HFFc6 (cell line): ENCODE results near the gene IL1RAPL2. TPM values are rescaled to one million over a fixed set of nuclear protein-coding genes. Genes with fewer than 3 reads are reported as not detected.
"Not testable (repeated sequence)": the region's sequence is repeated elsewhere in the genome, so short reads cannot be mapped to it uniquely, and the experiment has no call there.

Source experiments
- DNase-seq: peaks from one replicate; pipeline ENCODE4 v3.0.0-alpha.2; 2018
- H3K27ac Mint-ChIP-seq: 2 replicates; pipeline ENCODE4 v1.8.0; 2020; ENCODE audit warnings: mild to moderate bottlenecking, mixed read lengths
- H3K27me3 Mint-ChIP-seq: 2 replicates; pipeline ENCODE4 v1.8.0; 2021; ENCODE audit warnings: mild to moderate bottlenecking, moderate library complexity, mixed read lengths; ENCODE audit not compliant: insufficient read depth
- H3K36me3 Mint-ChIP-seq: 2 replicates; pipeline ENCODE4 v1.8.0; 2021; ENCODE audit warnings: low read depth, mixed read lengths
- H3K4me1 Mint-ChIP-seq: 2 replicates; pipeline ENCODE4 v1.8.0; 2020; ENCODE audit warnings: low read depth, mixed read lengths
- H3K4me3 Mint-ChIP-seq: 2 replicates; pipeline ENCODE4 v1.8.0; 2020; ENCODE audit warnings: mild to moderate bottlenecking, moderate library complexity, mixed read lengths
- H3K9me3 Mint-ChIP-seq: 2 replicates; pipeline ENCODE4 v1.8.0; 2020; ENCODE audit warnings: mild to moderate bottlenecking, mixed read lengths
- CTCF ChIP-seq: fragments of 200-600 bp; sonication (generic); IDR thresholded peaks from 2 replicates; pipeline ENCODE4 v1.5.0; 2021; ENCODE audit warnings: antibody characterized with exemption, mild to moderate bottlenecking
- total RNA-seq, 6 experiments: library from RNA; stranded (reverse); fragmentation: NEBNext Ultra II Directional; extraction: Animal tissue kit (Norgen Biotek cat#: 25700); gene quantifications; 2 replicates in 1 of 6; 3 replicates in 5 of 6; pipeline ENCODE4 v1.2.3, GENCODE V29; 2021

IL1RAPL2 gene
- total RNA-seq, 6 experiments from 2014 or later: 0.33 TPM; not detected in 5

- Mint-ChIP-seq H3K36me3 (no peaks in the 10 kb centered on the region), H3K9me3 (peaks cover 11% of the 10 kb centered on the region), H3K27me3 (no peaks in the 10 kb centered on the region), H3K27ac (no peak overlapping the region), H3K4me3 (no peak overlapping the region), H3K4me1 (no peaks in the 10 kb centered on the region)
- no peak for TF ChIP-seq CTCF
- no peak for DNase-seq
These were observed 452.9 kb downstream of the IL1RAPL2 start for GRCh38 chrX:105018865-105019264.

GRCh38 chrX:105028962-105029361 is 463.0 kb downstream of the IL1RAPL2 start:
- H3K27ac Mint-ChIP-seq, H3K4me3 Mint-ChIP-seq, H3K4me1 Mint-ChIP-seq, H3K36me3 Mint-ChIP-seq, H3K9me3 Mint-ChIP-seq, DNase-seq, H3K27me3 Mint-ChIP-seq: not testable (repeated sequence)

- Mint-ChIP-seq H3K27me3 (no peaks in the 10 kb centered on the region), H3K9me3 (peaks cover 5% of the 10 kb centered on the region; the same call in 1 of the 2 replicates), H3K4me3 (no peak overlapping the region), H3K4me1 (no peaks in the 10 kb centered on the region), H3K36me3 (no peaks in the 10 kb centered on the region), H3K27ac (no peak overlapping the region)
- DNase-seq: no peak
- no peak for TF ChIP-seq CTCF
These were observed 472.8 kb downstream of the IL1RAPL2 start for GRCh38 chrX:105038672-105039328.

- no peak overlapping the region for H3K4me3 Mint-ChIP-seq
- no peak for DNase-seq
- peaks cover 7% of the 10 kb centered on the region; the same call in 1 of the 2 replicates for H3K9me3 Mint-ChIP-seq
- H3K4me1 Mint-ChIP-seq: no peaks in the 10 kb centered on the region
- TF ChIP-seq CTCF: no peak
- H3K27ac Mint-ChIP-seq: no peak overlapping the region
- H3K27me3 Mint-ChIP-seq: no peaks in the 10 kb centered on the region
- no peaks in the 10 kb centered on the region for H3K36me3 Mint-ChIP-seq
These were observed 484.9 kb downstream of the IL1RAPL2 start for GRCh38 chrX:105050921-105051320.

- DNase-seq: no peak
- Mint-ChIP-seq H3K4me1 (no peaks in the 10 kb centered on the region), H3K27ac (no peak overlapping the region), H3K36me3 (no peaks in the 10 kb centered on the region), H3K27me3 (no peaks in the 10 kb centered on the region), H3K4me3 (no peak overlapping the region), H3K9me3 (peaks cover 7% of the 10 kb centered on the region; the same call in 1 of the 2 replicates)
- no peak for TF ChIP-seq CTCF
These were observed 485.4 kb downstream of the IL1RAPL2 start for GRCh38 chrX:105051364-105051763.

GRCh38 chrX:105052926-105053325 is 486.9 kb downstream of the IL1RAPL2 start:
- Mint-ChIP-seq H3K4me1 (no peaks in the 10 kb centered on the region), H3K4me3 (no peak overlapping the region)

More at GRCh38 chrX:105052926-105053325, 486.9 kb downstream of the IL1RAPL2 start:
- Mint-ChIP-seq H3K27ac (no peak overlapping the region), H3K36me3 (no peaks in the 10 kb centered on the region), H3K27me3 (no peaks in the 10 kb centered on the region), H3K9me3 (peaks cover 2% of the 10 kb centered on the region; the same call in 1 of the 2 replicates)
- TF ChIP-seq CTCF: no peak
- DNase-seq: no peak
